GM18909 (cell line): ENCODE measurements around the gene MCM10.
"Not testable (repeated sequence)": the region's sequence is repeated elsewhere in the genome, so short reads cannot be mapped to it uniquely, and the experiment has no call there.

Experiments
- ATAC-seq: cut with Tn5 transposase; IDR thresholded peaks from one replicate; pipeline ENCODE4 v1.9.1; 2021; ENCODE audit warnings: mild to moderate bottlenecking; ENCODE audit not compliant: unreplicated experiment, poor library complexity

MCM10 gene

DNA sequence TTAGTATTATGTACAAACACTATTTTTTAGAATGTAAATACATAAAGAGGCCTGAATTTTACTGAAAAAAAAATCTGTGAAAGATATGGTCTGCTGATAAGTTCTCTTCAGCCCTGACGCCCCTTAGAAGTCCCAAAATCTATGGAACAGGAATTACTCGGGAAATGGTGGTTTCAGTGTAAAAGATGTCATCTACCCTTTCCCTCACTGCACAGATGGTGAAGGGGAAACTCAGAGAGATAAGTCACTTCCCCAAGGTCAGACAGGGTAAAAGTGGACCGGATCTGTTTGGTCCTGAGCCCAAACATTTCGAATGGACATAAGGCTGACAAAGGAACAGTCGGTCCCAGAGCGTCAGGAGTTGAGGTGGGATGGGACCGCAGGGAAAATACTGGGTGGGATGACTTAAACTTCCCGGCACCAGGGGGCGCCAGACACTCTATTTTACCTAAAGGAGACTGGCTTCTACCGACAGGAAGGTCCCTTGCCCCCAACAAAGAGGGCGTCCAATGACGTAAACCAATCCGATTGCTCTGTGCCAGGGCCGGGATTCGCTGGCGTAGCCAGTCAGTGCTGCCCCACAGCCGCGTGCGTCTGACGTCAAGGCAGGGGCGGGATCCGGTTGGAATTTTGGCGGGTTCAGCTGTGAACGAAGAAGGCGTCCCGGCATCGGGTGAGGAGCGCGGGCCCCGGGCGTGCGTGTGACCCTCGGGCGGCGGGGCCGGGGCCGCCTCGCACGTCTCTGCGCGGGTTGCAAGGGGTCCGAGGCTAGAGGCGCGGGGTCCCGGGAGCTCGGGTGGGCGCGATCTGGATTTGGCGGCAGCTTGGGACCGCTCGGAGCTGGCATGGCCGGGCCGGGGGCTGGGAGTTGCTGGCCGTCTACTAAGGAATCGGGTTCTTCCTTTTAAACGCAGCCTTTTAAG, at the start of gene MCM10:
TSS of gene MCM10 (plus strand) at position 625 of the 923 bp plus-strand sequence. CDS start 2,645 bp downstream, outside the sequence.
- peak; percentile 99 for ATAC-seq

- ATAC-seq, result no peak
Measured at GRCh38 chr10:13113544-13113943, 47.8 kb upstream of the MCM10 start.

- ATAC-seq, result peak; percentile 71
Measured at GRCh38 chr10:13115832-13116803, 45.2 kb upstream of the MCM10 start.

- peak; percentile 47 for ATAC-seq
Measured at GRCh38 chr10:13117841-13118783, 43.2 kb upstream of the MCM10 start.

DNA sequence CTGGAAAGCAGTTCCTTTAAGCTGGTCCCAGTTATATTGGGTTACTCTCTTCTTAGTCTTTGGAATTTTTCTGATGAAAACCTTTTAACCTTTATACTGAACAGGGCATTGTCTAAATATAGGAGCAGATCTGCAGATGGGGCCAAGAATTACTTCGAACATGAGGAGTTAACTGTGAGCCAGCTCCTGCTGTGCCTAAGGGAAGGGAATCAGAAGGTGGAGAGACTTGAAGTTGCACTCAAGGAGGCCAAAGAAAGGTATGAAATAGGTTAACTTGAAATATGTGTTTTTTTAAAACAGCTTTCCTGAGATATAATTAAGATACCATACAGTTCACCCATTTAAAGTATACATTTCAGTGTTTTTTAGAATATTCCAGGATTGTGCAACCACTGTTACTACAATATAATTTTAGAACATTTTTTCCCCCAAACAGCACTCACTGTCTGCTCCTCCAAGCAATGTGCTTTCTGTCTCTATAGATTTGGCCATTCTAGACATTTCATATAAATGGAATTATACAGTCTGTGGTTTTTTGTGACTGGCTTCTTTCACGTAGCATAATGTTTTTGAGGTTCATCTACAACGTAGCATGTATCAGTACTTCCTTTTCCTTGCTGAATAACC, 42.5 kb upstream of the MCM10 start:
- ATAC-seq, result no peak

GRCh38 chr10:13120786-13121499, 40.4 kb upstream of the MCM10 start:
- ATAC-seq, result no peak

DNA sequence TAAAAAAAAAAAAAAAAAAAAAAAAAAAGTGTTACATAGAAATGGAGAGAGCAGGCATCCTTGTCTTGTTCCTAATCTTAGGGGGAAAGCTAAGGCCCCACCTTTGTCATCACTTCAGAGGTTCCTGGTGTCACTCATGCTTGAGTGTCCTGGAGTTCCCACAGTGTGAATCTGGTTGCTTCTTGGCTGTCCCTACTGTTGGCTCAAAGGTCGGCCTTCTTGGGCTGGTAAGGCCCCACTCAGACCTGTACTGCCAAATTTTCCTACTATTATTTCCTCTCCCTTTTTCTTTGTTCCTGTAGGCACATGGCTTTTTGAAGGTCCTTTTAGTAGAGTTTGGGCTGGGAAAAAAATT, 39.9 kb upstream of the MCM10 start:
- ATAC-seq, result no peak

- no peak for ATAC-seq
Measured at GRCh38 chr10:13136651-13137050, 24.7 kb upstream of the MCM10 start.

DNA sequence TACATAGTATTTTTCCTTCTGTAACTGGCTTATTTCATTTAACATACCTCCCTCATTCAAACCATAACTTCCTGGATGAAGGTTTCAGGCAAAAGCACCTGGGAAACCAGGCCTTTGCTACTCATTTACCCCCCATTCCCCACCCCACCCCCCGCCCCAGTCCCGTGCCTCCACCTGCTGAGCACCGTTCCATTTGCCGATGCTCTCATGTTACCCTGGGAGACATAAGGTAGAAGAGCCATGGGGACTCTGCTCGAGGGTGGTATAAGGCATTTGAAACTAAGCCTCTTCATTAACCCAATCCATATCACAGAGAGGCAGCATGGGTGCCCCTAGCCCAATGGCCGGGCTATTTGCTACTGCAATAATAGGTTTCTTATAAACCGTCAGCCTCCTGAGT, 22.2 kb upstream of the MCM10 start:
- ATAC-seq, result no peak

DNA sequence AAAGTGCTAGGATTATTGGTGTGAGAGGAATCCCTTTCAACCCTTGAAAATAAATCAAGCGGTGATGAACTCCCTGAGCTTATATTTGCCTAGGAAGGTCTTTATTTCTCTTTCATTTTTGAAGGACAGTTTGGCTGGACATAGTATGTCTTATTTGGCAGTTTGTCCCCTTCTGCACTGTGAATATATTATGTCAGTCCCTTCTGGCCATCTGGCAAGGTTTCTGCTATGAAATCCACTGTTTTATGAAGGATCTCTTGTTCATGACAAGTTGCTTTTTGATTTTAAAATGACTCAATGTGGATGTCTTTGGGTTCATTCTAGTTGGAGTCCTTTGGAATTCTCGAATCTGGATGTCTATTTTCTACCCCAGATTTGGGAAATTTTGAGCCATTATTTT, 21.7 kb upstream of the MCM10 start:
- ATAC-seq, result no peak

GRCh38 chr10:13140627-13141190, 20.6 kb upstream of the MCM10 start:
- ATAC-seq, result no peak

DNA sequence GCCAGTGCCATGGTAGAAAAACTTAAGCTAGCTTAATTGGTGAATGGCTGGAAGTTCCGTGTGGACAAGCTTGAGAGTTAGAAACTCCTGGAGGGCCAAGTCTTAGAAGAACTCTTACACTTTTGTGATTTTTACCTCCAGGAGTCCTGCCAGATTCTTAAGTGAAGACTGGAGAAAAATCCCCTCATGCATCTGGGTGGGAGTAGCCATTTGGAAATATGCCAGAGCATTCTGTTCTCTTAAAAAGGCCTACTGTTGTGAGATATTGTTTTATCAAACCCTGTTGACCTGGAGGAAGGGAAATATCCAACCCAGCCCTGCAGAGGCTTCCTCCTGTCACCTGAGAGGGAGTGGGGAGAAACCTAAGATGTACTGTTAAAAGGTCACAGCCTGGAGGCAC, 17.6 kb upstream of the MCM10 start:
- ATAC-seq, result no peak

DNA sequence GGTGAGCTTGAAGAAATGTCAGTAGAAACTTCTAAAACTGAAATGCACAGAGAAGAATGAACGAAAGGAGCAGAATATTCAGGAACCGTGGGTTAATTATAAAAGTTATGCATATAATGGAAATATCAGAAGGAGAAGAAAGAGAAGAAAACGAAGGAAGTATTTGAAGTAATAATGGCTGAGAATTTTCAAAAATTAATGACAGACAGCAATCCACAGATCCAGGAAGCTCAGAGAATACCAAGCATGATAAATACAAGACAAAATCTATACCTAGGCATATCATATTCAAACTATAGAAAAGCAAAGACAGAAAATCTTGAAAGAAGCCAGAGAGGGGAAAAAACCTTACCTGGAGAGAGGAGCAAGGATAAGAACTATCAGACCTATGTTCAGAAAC, 16.5 kb upstream of the MCM10 start:
- ATAC-seq, result no peak

- no peak for ATAC-seq
Measured at GRCh38 chr10:13146379-13146778, 15.0 kb upstream of the MCM10 start.

- no peak for ATAC-seq
Measured at GRCh38 chr10:13147161-13147560, 14.2 kb upstream of the MCM10 start.

- ATAC-seq, result no peak
Measured at GRCh38 chr10:13152296-13152695, 9.1 kb upstream of the MCM10 start.

- ATAC-seq, result not testable (repeated sequence)
Measured at GRCh38 chr10:13155860-13156259, 5.5 kb upstream of the MCM10 start.

DNA sequence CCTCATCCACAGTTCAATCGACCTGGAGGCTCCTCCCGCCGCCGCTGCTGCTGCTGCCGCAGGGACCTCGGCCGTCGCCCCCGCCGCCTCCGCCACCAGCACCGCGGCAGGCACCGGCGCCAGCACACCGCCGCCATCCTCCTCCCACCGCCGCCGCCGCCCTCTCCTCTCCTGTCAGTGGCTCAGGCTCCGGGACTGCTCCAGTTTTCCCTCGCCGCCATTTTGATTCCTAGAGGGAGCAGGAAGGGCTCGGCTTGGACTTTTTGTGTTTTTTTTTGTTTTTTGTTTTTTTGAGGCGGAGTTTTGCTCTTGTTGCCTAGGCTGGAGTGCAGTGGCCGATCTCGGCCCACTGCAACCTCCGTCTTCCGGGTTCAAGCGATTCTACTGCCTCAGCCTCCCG, 3.0 kb upstream of the MCM10 start:
- no peak for ATAC-seq

DNA sequence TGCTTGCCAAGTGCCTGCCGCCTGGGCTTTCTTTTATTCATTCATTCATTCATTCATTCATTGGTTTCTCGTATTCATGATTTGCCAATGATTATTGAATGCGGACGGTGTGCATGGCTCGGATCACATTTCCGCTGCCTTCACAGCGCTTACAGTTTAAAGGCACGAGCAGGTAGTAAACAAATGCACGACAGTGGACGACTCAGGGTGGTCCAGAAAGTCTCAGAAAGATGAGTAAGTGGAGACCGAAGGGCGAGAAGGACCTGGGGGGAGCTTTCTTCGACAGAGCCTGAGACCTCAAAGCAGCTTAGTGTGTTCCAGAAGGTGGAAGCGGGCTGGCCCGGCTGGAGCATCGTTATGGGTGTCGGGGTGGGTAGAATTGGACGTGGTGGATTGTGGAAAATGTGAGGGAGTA, 506 bp downstream of the MCM10 start:
- ATAC-seq, result peak; percentile 5
